PFSK-1 (cell line): ENCODE data around the gene UNC119.

ENCODE experiments used
- POLR2AphosphoS5 ChIP-seq: IDR thresholded peaks from 2 replicates; pipeline ENCODE4 v1.6.1; 2012; ENCODE audit warnings: low read depth, mild to moderate bottlenecking, control low read depth, low read length, moderate library complexity
- TAF1 ChIP-seq: IDR thresholded peaks from 2 replicates; pipeline ENCODE4 v1.6.1; 2012; ENCODE audit warnings: low read length, control low read depth, borderline replicate concordance; ENCODE audit not compliant: insufficient read depth

DNA sequence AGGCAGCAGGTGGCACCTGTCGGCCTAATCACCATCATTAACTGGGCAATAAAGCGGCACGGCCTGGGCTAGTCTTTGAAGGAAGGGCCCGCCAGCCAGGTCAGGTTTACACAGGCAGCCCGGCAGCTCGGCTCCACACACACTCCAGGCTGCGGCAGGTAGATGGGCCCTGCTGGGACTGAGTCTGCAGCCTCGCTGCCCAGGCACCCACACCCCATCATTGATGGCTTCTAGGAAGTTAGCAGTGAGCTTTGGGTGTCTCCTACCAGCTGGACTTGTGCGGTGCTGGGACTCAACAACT lies 53.1 kb downstream of the UNC119 start:
- no peak for TF ChIP-seq POLR2AphosphoS5
- TF ChIP-seq TAF1, result no peak
